NCI-H748 (cell line): Measurements from ENCODE around the gene HOXB6.
A peak's percentile ranks its signal among the peaks of the same experiment; 100 is the strongest.

Experiments
- DNase-seq: peaks from one replicate; lab custom pipeline; 2025; ENCODE audit not compliant: unreplicated experiment; lab: John Stamatoyannopoulos, UW

The HOXB6 gene

DNA sequence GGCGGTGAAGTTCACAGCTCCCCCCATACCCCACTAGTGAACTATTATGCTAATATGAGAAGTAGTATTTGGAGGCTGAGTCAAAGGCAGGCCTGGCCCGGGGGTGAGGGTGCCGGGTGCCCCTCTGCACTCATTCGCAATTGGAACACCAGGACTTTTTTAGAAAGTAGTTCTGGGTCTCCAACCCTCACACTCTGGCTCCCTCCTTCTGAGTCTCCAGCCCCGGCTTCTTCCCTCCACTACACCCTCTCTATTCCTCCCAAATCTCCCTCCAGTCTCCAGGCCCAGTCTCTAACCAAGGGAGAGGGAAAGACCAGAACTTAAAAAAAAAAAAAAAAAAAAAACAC lies 48.6 kb downstream of the HOXB6 start:
- DNase-seq = no peak

DNA sequence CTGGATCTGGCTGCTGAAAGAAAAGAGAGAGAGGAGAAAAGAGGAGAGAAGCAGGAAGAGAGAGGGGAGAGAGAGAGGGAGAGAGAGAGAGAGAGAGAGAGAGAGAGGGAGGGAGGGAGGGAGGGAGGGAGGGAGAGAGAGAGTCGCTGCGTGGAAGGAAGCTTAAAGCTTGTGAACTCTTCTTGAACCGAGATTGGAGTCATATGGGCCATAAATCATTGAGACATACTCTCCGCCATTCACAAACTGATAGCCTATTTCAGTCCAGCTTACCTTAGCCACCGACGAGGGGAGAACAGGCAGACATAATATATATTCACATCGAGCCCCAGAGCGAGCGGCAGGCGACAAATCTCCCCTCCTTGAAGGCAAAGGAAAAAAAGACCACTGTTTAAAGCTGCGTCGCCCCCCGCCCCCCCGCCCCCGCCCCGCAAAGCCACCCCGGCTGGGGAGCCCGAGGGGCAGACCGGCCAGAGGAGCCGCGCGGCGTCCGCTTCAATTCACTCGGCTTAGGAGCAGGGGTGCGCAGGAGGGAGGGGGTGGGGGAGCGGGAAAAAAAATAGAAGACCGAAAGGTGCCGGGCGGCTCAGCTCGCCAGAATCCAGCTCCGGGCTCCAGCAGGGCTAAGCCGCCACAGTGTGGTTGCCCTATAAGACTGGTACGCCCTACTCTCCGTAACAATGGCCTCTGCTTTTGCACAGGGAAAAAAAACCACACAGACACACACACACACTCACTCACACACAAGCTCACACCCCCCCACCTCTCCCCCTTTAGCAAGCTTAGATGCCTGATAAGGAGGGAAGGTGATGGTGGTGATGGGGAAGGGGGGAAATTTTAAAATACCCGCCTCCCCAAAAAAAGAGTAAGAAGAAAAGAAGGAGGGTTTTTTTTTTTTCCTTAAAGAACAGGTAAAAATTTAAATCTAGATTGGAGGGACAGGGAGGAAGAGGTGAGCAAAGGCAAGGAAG lies 49.2 kb downstream of the HOXB6 start:
- peak; percentile 82 for DNase-seq

DNA sequence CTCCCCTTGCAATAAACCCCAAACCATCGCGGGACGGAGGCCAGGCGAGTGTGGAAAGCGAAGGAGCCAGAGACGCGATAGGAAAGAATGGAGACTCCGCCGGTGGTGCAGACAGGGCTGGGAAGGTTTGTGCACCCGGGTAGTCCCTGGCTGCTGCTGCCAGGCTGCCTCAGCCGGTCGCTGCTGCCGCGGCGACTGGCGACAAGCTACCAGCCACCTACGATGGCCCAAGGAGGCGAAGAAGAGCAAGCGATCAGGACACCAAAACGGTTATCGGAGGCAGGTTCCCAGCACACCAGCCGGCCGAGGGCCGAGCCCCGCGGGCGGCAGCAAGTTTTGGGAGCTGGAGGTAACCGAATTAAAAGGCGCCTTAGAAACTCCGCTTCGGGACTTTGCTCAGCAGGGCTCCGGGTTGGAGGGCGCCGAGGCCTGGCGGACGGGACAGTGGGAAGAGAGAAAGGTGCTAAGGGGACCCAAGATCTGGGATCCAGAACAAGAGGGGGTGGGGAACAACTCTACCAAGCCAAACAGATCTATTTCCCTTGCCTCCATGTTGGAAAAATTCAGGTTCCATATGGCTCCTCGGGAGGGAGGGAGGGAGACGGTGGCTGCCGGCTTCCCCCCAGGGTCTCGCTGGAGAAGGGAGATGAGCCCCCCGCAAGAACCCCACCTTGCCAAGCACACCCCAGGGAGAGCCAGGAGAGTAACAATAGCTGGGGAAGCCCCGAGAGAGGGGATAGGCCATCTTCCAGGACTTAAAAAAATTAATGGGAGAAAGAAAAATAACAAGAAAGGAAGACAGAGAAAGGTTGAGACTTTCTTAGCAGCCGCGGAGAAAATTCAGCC lies 50.2 kb downstream of the HOXB6 start:
- peak; percentile 69 for DNase-seq

GRCh38 chr17:48553826-48554225 lies 51.0 kb downstream of the HOXB6 start:
- DNase-seq = no peak

GRCh38 chr17:48553190-48553547 lies 51.6 kb downstream of the HOXB6 start:
- no peak for DNase-seq

- DNase-seq = no peak
These were observed 52.2 kb downstream of the HOXB6 start for GRCh38 chr17:48552466-48553189.

DNA sequence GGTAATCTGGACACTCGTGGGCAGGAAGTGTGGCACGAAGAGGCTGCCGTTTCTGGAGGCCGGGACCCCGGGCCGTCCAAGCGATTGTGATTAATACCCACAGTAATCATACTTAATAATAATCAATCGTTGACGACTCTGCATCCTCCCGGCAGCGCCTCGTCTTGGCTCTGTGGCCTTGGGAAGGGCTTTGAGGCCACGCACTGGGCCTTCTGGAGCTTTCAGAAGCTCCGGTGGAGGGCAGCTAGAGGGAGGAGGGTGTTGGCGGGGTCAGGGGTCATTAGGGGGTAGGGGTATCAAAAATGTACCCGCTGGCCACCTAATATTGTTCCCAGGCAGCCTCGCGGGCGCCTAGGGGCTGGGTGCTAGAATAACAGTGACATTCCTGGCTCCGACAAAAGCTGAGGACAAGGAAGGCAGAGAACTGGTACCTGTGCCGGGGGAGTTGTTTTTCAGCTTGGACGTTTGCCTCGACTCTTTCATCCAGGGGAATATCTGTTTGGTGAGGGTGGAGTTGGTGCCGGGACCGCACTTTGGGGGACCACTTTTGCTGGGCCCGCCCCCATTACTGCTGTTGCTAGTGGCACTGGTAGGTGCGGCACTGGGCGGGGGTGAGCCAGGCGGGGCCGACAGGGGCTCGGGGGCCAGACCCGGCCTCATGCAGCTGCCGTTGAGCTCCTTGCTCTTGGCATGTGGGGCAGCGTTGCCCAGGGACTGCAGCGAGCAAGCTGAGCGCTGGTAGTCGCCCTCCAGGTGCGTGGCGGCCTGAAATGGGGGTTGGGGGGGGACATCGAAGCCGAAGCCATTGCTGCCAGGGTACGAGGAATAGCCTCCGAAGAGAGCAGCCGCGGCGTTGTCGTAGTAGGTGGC lies 53.0 kb downstream of the HOXB6 start:
- no peak for DNase-seq

DNA sequence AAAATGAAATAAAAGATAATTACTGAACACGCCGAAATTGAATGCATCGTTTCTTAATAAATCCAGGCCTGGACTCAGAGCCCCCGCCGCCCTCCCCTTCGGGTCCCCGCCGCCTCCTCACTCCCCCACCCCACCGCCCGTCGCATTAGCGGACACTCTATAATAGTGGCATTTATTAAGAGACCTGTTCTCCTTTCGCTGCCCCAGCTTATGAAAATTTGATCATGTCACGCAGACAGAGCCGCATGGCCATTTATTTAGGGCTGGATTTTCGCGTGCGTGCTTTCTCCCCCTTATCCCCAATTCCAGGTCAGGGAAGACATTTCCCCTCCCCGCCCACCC lies 53.6 kb downstream of the HOXB6 start:
- peak; percentile 57 for DNase-seq

DNA sequence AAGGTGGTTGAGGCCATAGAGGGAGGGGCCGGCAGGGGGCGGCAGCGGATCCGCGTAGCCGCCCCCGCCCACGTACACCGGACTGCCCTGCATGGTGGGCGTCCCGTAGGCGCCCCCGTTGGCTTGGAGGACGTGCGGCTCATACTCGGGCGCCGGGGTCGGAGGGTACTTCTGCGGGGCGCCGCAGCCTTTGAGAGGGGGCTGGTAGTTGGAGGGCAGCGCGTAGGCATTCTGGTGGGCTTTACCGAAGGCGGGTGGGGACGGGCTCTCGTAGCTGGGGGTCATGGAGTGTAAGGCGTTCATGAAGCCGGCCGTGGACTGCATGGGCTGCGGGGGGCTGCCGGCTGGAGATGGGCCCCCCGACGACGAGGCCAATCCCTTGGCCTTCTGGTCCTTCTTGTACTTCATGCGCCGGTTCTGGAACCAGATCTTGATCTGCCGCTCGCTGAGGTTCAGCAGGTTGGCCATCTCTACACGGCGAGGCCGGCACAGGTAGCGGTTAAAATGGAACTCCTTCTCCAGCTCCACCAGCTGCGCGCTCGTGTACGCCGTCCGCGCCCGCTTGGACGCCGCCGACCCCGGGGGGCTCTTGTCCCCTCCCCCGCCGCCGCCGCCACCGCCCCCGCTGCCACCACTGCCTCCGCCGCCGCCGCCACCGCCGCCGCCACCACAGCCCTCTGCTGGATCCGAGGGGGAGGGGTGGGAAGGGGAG lies 54.1 kb downstream of the HOXB6 start:
- DNase-seq = peak; percentile 57

DNA sequence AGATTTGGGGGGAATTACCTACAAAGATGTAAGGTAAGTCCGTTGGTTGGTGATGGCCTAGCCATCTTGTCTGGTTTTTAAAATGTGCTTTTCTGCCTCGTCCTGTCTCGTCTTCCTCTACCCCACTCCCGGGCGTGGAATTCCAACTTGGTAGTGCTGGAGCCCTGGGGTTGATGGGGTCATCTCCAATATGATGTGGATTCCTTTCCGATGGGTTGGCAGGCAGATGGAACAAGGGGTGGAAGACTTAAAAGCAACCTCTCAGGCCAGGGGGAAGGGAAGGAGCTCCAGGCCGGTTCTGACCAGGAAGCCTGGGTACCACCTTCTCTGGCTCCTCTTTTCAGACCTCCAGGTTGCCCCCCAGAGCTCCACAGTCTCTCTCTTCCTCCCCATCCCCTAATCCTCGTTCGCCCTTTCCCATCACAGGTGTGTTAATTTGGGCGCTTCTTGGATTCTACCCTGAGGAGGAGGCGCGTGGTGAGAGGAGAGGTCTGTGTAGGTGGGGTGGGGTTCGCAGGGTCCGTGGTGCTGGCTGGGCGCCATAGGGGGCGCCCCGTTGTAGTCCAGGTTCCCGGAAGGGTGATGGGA lies 54.8 kb downstream of the HOXB6 start:
- no peak for DNase-seq

GRCh38 chr17:48549281-48549630 lies 55.5 kb downstream of the HOXB6 start:
- DNase-seq = no peak

GRCh38 chr17:48548523-48549280 lies 56.1 kb downstream of the HOXB6 start:
- DNase-seq = no peak

DNA sequence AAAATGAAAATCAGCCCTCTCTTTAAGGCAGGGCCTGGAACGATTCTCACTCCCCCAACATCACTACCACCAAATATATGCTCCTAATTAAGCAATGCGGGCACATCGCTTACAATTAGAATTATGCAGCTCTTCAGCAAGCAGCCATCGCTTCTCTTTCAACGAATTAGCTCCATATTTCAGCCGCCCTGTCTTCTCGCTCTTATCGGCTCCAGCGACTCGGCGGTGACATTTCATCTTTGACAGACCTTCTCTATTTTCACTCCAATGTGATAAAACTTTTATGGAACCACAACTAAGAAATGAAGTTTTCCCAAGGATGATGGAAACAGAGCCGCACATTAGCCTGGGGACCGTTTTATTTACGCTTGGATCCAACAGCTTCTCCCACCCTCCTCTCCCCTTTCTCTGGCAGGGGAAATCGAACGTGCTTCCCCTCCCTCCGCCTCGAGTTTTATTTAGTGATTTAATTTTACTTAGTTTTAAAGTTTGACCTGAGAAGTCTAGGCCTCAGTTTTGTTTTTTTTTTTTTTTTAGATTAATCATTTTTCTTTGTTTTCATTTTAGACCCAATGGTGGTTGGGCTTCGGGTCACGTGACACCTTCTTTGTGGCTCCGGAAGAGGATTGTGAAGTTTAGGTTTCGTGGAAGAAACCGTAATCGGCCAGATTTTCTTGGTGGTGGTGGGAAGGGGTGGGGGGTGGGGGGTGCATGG lies 56.8 kb downstream of the HOXB6 start:
- no peak for DNase-seq

DNA sequence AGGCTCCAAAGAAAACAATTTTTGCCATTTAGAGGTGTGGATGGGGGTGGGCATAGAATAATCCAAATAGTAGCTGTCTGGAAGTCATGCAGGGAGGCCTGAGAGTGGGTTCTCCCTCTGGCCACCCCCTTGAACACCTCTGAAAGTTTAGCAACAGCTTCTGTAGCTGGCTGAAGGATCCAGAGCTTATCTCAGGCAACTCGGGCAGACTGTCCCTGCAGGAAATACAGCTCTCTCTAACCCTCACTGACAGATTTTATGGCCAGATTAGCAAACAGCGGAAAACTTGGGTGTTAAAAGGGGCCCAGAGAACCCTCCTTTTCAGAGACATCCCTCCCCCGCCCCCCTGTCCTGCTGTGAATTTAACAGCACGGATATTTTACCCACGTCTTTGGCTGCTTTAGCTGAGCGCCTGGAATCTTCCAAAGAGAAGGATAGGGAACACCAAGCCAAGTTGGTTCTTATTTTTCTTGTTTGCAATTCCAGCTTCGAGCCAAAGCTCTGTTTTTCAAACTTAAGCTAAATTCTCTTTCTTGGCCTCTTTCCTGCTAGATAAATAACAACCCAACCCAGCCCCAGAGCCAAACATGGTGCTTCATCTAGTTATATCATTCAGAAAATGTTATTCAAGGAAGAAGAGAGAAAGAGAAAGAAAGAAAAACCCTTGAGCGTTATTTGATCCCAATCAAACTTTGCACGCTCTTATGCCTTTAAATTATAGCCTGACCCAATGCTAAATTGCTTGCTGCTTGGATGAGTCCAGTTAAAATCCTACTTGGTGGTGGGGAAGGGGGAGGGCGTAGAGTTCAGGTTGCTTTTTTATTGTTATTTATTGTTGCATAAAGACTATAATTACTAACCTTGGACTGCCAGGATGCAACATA lies 57.6 kb downstream of the HOXB6 start:
- DNase-seq = no peak

GRCh38 chr17:48546137-48546923 lies 58.5 kb downstream of the HOXB6 start:
- DNase-seq = no peak
